Measurements from ENCODE around the gene PMFBP1.

The PMFBP1 gene

DNA sequence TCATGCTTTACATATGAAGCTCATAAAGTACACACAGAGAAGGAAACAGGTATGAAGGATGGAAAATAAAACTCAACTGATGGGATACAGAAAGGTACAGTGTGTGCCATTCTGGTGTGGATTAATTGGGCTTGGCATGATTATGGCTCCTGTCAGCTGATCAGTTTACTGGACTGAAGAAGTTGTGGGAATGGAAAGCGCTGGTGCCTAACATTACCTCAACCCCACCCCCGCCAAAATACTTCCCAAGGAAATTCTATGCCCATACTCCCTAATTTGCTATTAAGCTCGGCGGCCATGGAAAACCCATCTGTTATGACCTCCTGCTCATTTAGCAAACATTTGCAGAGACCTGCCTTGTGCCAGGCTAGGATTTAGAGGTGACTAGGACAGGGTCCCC, 16.6 kb upstream of the PMFBP1 start:
- DNase-seq: no peak

DNA sequence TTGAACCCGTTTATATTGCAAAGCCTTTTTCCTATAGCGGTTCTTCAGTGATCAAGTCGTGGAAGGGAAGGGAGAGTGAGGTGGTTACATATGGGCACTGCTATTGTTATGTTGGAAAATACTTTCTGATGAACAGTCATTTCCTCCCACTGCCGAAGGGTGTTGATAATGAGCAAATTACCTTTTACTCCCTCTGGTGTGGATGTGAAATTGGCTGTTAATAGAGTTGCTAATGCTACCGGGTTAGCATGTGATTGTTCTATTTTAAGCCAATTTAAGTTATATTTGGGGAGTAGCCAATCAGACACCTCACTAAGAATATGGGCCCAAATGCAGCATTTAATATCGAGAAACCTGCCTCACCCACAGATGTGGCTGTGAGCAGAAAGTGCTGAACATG, 15.6 kb upstream of the PMFBP1 start:
- no peak for DNase-seq

DNA sequence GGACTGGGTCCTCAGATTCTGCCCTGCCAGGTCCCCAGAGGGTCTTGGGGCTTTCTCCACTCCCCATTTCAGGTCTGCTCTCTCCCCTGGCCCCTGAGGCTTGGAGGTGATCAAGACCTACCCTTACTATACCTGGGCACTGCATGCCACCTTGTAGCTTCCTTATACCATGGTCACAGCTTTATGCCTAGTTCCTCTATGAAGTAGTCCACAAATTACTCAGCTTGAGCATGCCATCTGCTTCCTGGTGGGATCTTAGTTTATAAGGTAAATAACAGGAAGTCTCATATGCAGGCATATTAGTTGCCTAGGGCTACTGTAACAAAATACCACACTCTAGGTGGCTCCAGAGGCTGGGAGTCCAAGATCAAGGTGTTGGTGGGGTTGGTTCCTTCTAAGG, 11.0 kb upstream of the PMFBP1 start:
- DNase-seq: no peak

DNA sequence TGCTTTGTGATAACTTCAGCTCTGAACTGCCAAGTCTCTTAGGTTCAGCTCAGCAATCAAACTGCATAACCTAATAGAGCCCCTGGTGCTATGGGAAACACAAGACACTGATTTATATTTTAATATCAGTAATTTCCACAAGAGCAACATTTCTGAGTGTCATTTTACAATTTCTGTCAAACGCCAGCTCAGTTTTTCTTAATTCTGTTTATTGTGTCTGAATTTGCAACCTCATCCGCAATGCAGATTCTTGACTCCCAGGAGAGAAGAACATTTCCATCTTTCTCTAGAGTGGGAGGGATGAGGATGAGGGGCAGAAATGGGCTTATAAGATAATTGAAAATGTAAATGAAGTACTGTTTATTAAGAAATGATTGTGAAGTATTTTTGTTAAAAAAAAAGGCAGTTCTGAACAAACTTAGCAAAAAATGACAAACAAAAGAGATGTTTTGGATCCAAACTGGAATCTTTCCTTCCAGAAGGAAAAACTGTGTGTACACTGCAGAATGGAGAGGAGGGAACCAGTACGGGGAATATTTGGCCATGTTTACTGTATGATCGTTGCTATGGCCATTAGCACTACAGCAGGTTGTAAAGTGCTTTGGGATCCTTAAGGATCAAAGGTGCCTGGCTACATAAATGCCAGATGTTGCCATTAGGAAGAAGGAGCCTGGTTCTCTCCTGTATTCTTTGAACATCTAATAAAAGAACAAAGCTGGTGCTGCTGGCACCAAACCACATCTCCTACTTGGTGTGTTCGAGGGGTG, 7.4 kb upstream of the PMFBP1 start:
- DNase-seq: no peak

DNA sequence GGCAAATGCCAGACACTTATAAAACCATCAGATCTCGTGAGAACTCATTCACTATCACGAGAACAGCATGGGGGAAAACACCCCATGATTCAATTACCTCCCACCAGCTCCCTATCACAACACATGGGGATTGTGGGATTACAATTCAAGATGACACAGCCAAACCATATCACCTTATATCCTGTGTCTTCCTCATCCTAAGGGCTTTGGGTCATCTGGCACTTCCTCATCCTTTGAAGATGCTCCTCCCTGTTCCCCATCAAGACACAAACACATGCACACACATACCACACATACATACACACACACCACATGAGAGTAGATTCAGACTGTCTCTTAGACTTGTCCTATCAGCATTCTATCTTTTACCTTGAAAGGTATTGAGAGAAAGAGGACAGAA, 2.8 kb upstream of the PMFBP1 start:
- no peak for DNase-seq

DNA sequence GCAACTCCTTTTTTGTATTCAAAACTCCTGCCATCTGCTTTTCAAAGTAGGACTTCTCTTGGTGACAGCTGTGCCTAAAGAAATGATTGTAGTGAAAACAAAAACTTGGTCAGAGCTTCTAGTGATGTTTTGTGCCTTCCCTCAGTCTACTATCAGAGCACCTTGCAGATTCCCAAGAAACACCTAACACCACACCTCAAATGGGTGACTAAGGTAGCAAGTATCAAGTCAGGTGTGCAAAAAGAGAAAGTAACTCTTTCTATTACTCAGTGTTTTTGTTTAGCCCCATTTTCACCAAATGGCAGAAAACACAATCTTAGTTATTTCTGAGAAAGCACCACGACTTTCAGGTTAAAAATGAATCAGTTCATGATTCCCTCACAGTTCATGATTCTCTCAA, 2.0 kb upstream of the PMFBP1 start:
- no peak for DNase-seq

DNA sequence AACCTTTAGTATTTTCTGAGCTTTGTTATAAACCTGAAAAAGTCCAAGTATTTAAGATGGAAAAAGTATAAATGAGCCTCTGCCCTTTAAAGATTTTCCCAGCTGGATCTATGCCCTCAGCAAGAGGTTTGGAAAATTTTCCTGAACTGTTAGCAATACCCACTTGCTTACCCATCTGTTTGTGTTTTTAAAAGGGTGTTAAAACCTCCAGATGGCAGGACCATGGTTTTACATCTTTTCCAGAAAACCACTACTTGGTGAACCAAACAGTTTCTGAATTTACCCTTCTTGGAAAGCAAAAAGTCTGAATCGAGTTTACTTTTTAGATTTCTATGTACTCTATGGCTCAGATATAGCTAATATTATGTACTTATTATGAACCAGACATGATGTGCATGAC, 719 bp downstream of the PMFBP1 start:
- DNase-seq: no peak

DNA sequence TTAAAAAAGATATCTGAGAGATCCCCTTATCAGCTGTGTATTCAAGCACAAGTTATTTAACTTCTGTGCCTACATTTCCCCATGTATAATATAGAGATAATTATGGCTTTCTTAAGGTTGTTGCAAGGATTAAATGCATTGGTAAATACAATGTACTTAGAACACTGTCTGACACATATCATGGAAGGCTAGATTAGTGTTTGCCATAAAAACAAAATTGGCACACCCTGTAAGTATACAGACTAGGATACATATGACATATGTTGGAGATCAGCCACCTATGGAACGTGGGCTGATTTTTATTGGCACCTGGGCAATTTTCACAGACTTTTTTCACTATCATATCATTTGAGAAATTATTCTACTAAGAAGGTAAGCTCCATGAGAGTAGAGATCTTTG, 2.2 kb downstream of the PMFBP1 start:
- DNase-seq: no peak

DNA sequence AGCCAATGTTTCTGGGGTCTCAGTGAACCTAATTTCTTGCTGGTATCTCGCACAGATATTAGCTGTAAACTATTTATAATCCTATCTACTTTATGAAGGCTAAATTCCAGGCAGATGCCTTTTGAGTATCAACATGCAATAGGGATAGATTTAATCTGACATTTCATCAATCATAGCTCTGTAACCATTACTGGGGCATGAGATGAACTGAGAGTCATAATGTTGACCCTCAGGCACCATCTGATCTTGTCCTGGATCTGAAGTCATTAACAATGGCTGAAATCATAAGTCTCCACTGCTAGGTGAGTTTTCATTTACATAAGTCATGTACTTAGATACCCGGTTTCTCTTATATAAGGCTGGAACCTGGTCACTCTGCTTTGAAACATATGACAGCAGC, 3.6 kb downstream of the PMFBP1 start:
- DNase-seq: no peak

DNA sequence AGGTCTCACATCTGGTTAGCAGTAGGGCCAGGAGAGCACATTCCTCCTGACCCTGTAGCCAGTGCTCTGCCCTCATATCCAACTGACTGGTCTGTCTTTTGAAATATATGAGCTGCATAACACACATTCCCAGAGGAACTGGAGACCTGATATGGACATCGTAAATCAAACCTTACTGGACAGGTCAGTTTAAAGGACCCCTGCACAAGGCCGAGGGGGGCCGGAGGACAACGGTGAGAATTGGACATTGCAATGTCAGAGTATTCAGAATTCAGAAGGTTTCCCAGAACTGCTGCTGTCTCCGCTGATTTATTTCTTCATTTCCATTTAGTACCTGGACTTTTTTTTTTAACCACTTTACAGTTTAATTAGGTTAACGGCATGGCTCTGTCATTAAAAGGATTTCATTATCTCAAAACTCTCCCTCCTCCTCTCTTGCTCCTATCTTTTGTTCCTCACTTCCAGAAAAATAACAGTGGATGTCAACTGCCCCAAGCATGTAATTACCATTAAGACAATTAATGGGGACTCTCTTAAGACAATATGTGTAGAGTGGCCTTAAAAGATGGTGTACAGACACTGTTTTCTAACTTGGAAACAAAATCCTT, 4.9 kb downstream of the PMFBP1 start:
- no peak for DNase-seq

DNA sequence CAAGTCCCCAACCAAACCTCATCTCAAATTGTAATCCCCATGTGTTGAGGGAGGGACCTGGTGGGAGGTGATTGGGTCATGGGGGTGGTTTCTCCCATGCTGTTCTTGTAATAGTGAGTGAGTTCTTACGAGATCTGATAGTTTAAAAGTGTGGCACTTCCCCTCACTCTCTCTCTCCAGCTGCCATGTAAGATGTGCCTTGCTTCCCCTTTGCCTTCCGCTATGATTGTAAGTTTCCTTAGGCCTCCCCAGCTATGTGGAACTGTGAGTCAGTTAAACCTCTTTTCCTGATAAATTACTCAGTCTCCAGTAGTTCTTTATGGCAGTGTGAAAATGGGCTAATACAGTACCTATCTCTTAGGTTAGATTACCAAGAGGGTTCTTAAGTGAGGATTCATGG, 5.8 kb downstream of the PMFBP1 start:
- DNase-seq: no peak

DNA sequence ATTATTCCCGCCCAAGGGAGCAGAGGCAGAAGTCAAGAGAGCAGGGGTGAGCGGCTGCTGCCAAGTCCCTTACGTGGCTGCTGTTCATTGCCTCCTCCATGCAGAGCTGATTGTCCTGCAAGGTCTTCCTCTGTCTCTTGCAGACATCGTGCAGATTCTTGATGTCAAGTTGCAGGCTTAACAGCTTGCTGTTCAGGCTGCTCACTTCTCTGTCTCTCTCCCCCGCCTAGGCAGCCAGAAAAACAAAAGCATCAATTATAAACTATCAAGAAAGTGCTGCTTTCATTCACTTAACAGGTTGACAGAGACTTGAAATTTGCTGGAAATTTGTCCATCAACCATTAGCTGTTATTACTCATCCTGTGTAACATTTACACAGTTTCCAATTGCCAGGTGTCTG, 7.3 kb downstream of the PMFBP1 start:
- no peak for DNase-seq

DNA sequence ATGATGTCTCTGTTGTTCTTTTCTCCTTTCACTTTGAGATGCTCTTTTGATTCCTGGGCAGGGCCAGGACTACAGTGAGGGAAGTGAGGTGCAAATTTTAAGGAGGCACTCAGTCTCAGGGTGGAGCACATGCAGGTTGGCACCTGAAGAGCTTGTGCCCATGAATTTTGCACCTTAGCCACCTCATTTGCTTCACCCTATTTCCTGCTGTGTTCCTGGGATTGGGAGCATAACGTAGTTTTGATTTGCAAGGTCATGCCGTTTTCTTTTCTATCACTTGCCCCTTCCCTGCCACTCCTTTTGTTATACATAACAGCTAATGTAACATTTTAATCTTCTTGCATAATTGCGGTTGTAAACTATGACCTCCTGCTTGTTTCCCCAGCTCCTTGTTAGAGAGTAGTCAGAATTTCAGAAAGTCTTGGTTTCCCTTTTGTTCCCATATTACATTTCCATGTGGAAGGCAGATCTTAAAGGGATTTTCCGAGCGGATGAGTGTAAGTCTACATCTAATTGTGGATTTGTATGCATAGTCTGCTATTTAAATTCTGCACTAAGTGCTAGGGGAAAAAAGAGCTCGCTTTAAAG, 9.8 kb downstream of the PMFBP1 start:
- no peak for DNase-seq

DNA sequence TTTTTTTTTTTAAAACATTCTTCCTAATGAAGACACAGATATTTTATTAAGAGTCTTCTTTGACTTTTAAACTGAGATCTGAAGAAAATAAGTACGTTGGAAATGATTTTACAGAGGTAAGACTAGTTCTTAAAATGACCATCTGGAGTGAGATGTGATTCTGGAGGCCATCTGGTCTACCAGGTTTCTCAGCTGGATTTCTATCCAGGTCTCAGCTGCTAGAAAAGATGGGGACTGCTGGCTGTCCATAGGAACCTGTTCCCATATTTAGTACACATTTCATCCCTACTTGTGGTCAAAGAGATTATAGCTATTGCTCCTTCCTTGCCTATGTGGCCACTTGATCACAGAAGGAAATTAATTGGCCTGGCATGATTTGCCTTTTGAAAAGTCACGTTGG, 12.2 kb downstream of the PMFBP1 start:
- no peak for DNase-seq

DNA sequence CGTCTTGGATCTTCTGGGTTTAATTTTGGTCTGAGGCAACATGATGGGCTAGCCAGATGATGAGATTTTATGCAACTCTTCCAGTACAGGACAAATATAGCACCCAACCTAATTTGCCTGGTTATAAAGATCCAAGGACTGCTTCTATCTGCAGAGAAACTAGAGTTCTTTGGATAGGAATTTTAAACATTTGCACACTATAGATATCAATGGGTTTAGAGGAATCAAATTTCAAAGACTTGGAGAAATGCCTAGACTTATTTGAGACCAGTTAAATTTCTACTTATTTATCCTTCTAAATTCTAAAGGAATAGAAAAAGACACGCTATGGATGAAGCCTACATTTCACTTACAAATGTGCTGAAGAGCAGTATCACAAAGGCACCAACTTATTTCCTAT, 12.6 kb downstream of the PMFBP1 start:
- DNase-seq: no peak

DNA sequence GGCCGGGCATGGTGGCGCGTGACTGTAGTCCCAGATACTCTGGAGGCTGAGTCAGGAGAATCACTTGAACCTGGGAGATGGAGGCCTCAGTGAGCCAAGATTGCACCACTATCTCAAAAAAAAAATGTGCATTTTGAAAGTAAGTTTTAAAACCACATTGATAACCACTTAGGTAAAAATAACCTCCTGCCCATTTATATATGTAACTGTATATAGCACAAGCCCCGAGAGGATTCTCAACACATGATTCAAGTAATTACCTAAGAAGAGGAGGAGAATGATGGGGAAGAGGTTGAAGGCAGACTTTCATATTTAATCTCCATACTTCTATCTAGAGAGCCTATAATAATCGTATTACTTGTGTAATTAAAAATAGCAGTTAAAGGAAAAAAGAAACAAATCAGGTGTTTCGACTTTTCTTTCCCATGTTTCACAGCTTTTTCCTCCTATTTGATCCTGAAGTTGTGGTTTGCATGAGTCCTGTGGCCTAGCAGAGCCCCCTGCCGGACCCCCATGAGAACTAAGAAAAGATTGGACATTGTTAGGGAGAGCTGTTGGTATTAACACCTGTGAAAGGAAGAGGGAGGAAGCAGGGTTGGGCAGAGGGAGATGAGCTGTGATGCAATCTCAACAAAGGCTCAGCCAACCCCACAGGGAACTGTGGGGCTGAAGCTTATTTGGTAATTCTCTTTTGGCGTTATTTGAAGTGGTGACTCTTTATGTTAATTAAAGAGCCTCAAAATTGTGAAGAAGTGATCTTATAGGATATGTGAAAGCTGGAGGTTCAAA, 22.1 kb downstream of the PMFBP1 start:
- DNase-seq: no peak

DNA sequence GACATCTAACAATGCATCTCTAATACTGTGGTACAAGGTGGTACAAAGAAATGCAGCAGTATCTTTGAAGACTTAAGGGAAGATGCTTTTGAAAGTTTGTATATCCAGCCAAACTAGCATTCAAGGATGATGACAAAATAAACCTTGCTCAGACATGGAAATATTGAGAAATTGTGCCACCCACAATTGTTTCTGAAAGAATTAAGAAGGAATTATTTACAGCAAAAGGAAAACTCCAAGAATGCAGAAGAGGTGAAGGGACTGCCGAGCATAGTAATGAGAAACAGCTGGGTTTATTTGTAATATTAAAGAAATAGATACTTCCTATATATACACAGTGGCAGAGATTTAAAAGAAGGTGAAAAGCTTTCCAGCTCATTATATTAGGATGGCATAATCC, 29.5 kb downstream of the PMFBP1 start:
- no peak for DNase-seq

DNA sequence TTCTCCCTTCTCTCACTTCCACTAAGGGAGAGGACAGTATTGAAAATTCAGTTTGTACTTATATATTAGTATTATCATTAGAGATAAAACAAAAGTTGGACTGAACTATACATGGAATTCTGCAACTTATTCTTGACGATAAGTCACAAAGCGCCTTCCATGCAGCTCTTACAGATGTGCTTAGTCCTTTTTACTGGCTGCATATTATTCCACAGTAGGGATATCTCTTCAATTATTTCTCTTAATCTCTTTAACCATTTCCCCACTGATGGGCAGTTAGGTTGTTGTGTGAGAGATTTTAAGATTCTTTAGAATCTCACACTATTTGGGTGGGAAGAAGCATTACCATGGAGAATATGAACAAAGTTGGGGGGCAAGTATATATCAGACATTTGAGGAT, 32.0 kb downstream of the PMFBP1 start:
- DNase-seq: no peak

DNA sequence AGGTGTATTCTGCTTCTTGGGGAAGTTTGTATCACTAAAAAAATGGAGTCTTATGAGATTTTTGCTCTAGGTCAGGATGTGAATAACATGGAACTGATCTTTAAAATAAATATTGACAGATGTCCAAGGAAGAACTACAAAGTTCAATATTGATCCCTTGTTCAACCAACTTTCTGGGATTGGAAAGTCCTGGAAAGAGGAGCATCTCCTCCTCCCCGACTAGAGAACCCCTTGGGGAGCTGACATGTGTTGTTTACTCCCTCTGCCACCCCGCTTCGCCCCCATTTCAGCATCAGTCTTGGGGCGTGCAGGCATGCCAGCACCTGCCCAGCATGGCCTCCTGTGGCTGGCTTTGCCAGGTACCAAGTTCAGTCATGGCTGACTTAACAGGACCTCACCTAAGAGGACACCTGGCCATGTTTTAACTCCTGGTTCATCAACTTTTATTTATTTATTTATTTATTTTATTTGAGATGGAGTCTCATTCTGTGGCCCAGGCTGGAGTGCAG, 33.8 kb downstream of the PMFBP1 start:
- DNase-seq: no peak

DNA sequence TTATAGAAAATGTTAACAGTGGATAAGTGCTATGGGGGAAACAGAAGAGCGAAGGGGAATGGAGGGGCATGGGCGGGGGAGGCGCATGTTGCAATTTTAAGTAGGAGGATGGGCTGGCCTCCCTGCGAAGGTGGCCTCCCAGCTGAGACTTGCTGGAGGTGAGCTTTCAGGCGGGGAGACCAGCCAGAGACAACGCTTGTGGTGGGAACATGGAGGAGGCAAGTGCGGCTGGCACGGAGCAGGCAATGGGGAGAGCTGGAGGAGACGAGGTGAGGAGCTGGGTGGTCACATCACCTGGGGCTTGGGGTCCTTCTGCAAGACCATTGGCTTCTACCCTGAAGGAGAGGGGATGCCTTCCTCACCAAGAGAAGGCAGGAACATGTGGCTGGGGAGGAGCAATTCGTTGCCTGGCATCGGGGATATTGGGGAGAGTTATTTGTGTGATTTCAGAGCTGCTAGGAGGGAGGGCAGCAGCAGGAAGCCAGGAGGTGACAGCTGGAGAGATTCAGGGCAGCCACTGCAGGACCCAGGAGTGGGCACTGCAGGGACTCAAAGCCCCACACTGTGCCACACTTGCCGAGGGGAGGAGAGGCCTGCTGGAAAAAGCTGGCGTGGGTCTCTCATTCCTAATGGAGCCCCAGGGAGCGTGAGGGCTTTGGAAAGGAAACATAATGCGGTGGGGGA, 34.4 kb downstream of the PMFBP1 start:
- DNase-seq: no peak

DNA sequence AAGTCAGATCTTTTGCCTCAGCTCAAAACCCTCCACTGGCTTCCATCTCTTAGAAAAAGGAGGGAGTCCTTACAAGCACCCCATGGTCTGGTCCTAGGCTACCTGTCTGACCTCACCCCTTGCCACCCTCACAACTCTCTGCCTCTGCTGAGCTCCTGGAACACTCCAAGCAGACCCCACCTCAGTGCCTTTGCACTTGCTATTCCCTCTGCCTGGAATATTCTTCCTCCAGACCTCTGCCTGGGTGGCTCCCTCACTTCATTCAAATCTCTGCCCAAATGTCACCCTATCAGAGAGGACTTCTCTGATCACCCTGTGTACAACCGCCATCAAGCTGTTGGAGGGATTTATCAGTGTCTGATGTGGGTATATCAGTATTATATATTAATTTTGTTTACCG, 37.4 kb downstream of the PMFBP1 start:
- DNase-seq: no peak

DNA sequence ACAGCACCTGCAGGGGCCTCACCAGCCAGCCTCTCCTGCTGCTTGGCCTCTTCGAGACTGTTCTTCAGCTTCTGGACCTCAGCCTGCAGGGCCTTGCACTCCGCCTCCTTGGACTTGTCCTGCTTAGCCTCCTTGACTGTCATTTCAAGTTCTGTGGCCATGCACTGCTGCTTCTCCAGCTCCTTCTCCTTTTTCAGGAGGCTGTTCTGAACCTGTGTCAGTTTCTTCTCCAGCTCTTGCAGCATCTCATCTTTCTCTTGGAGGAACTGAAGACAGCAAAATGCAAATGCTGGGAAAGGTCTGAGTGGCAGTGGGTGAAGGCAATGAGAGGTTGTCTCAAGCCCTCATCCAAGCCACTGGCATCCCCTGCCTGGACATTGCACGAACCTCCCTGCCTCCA, 39.2 kb downstream of the PMFBP1 start:
- no peak for DNase-seq

DNA sequence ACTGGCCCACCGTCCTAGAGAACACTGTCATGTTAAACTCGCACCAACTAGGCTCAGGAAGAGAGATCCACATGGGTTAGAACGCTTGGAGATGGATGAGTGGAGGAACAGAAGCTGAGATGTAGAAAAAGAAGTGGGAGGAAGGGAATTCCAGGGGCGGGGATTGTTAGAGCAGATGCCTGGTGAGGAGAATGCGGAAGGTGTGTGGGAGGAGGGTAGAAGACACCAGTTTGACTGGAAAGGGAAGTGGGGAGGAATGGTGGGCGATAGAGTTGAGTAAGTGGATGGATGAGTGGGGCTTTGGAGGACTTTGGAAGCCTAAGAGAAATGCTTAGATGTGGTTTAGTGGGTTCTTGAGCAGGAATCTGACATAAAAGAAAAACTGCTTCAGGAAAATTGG, 40.9 kb downstream of the PMFBP1 start:
- DNase-seq: no peak
